SJCRH30 (cell line): Measurements from ENCODE around the gene COL8A2. TPM values are rescaled to one million over a fixed set of nuclear protein-coding genes. Genes with fewer than 3 reads are reported as not detected.

ENCODE experiments used
- DNase-seq, 2 experiments: peaks; one replicate each; pipeline ENCODE4 v3.0.0-alpha.2; 2015 to 2020
- H3K27ac ChIP-seq: fragments of 250-450 bp; sonication (Bioruptor Pico); 2 replicates; pipeline ENCODE4 v1.5.1; 2020; ENCODE audit warnings: mild to moderate bottlenecking, moderate library complexity
- H3K27me3 ChIP-seq: fragments of 250-450 bp; sonication (Bioruptor Pico); 2 replicates; pipeline ENCODE4 v1.5.1; 2020; ENCODE audit warnings: mild to moderate bottlenecking, moderate library complexity
- H3K36me3 ChIP-seq: fragments of 250-450 bp; sonication (Bioruptor Pico); 2 replicates; pipeline ENCODE4 v1.5.1; 2020; ENCODE audit warnings: mild to moderate bottlenecking, moderate library complexity
- H3K4me1 ChIP-seq: fragments of 250-450 bp; sonication (Bioruptor Pico); 2 replicates; pipeline ENCODE4 v1.5.1; 2020; ENCODE audit warnings: mild to moderate bottlenecking, moderate library complexity
- H3K4me3 ChIP-seq: fragments of 250-450 bp; sonication (Bioruptor Pico); 2 replicates; pipeline ENCODE4 v1.5.1; 2020; ENCODE audit warnings: mild to moderate bottlenecking, moderate library complexity
- H3K9me3 ChIP-seq: fragments of 250-450 bp; sonication (Bioruptor Pico); replicated peaks from 2 replicates; pipeline ENCODE4 v1.5.1; 2020; ENCODE audit warnings: mild to moderate bottlenecking, moderate library complexity
- total RNA-seq: library from RNA; depleted of rRNA; stranded (reverse); fragments of >200 nt; shearing (Covaris generic); gene quantifications from 2 replicates; pipeline ENCODE4 v1.2.3, GENCODE V29; 2014

Gene COL8A2
- total RNA-seq, 1 experiment from 2014 or later, result 0.45 TPM

DNA sequence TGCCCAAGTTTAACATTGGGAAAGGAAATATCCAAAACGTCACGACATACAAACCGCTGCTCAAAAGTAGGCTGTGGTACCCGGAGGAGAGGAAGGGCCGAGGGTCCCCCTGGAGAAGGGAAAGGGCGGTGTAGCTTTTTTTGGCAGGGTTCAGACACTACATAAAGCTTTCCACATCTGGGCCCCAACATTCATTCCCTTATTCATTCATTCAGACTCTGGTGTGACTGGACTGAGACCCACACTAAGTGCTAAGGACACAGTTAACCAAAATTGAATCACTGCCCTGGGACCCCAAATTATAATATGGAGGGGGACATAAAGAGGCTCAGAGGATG is 10.3 kb upstream of the COL8A2 start:
- Histone ChIP-seq H3K27me3 (no peaks in the 10 kb centered on the region), H3K9me3 (no peaks in the 10 kb centered on the region), H3K4me3 (no peak overlapping the region), H3K4me1 (peaks cover 8% of the 10 kb centered on the region), H3K27ac (no peak overlapping the region), H3K36me3 (peaks cover 15% of the 10 kb centered on the region)
- no peak for DNase-seq

DNA sequence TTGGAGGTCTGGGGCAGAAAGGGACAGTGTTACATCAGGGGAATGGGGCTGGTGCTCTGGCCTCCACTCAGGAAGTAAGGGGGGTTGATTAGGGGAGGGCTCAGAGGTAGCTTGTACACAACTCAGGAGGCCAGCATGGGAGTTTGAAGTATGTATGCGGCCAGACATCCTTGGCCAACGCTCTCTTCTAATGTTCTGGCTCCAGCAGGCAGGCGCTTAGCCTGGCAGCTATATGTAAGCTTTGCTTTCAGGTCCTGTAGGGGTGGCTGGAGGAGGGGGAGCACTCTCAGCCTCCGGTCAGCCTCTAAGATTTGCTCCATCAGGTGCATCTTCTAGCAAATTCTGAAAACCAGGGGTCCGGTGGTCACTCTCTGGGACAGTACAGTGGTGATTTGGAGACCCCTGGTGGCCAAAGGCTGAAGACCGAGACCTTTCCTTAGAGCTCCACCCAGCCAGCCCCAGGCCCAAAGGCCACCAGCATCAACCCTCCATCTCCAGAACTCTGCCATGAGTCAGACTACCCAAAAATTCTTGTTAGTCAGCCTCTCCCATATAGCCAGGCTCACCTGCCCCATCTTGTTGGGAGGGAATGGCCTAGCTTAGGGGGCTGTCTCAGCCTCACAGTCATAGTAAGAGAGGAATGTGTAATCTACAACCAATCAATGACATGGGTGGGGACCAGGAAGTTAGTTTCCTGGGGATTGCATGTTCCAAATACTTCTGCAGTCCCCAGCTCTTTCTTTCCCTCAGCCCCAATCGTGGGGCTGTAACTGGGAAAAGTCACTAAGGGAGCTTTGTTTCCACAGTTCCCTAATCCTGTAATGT is 9.7 kb upstream of the COL8A2 start:
- H3K36me3 ChIP-seq, result peaks cover 10% of the 10 kb centered on the region
- peaks cover 8% of the 10 kb centered on the region for H3K4me1 ChIP-seq
- no peaks in the 10 kb centered on the region for H3K9me3 ChIP-seq
- H3K27ac ChIP-seq, result no peak overlapping the region
- no peak overlapping the region for H3K4me3 ChIP-seq
- no peaks in the 10 kb centered on the region for H3K27me3 ChIP-seq
- DNase-seq, result peak; percentile 77 to 91

DNA sequence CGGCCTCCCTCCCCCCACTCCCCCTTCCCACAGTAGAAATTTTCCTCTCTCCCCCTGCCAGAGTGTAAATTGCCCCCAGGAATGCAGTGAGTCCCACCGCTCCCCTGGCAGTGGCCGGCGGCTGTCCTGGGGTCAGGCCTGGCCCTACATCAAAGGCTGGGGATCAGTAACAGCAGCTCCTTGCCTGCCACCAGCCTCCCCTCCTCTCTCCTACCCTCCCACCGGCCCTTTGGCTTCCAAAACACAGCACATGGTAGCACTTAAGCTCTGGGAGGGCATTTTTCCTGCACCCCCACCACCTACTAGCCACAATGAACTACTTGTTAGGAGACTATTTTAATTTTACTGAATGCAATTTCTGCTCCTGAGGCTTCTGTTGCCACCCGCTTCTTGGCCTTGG is 9.0 kb upstream of the COL8A2 start:
- H3K27ac ChIP-seq, result no peak overlapping the region
- H3K27me3 ChIP-seq, result no peaks in the 10 kb centered on the region
- H3K9me3 ChIP-seq, result no peaks in the 10 kb centered on the region
- peaks cover 8% of the 10 kb centered on the region for H3K4me1 ChIP-seq
- H3K36me3 ChIP-seq, result peaks cover 7% of the 10 kb centered on the region
- DNase-seq, result no peak
- H3K4me3 ChIP-seq, result no peak overlapping the region

DNA sequence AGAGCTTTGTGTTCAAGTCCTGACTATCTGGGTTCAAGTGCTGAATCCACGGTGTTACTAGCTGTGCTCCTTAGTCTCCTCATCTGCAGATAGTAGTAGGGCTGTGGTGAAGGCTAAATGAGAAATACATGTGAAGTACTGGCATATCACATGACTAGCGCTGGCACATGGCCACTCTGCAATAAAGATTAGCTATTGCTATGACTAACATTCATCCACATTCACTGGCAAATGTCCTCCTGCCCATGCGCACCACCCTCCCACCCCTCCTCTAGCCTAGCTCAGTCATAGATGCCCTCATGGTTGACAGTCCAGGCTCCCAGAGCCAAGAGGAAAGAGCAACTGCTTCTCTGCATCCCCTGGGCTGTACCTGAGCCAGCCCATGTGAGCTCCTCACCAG is 8.5 kb upstream of the COL8A2 start:
- H3K4me1 ChIP-seq, result peaks cover 10% of the 10 kb centered on the region
- no peaks in the 10 kb centered on the region for H3K9me3 ChIP-seq
- no peak overlapping the region for H3K4me3 ChIP-seq
- H3K27ac ChIP-seq, result no peak overlapping the region
- DNase-seq, result peak; percentile 54 to 58
- no peaks in the 10 kb centered on the region for H3K27me3 ChIP-seq
- H3K36me3 ChIP-seq, result peaks cover 6% of the 10 kb centered on the region

DNA sequence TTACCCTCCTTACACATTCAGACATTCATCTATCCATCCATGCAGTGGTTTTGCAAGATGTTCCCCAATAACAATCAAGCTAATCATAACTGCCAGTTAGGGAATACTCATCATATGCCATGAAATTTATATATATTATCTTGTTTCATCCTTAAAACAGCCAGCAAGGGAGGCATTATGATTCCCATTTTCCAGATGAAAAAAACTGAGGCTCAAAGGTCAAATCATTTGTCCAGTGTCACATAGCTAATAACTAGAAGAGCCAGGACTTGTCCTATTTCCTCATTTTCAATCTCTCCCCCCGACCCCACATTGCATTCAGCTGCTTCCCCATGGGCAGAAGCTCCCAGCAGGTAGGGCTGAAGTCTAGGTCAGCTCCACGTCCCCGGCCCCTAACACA is 7.0 kb upstream of the COL8A2 start:
- H3K36me3 ChIP-seq, result no peaks in the 10 kb centered on the region
- no peak overlapping the region for H3K4me3 ChIP-seq
- no peaks in the 10 kb centered on the region for H3K9me3 ChIP-seq
- H3K4me1 ChIP-seq, result peaks cover 24% of the 10 kb centered on the region
- DNase-seq, result no peak
- H3K27ac ChIP-seq, result no peak overlapping the region
- H3K27me3 ChIP-seq, result no peaks in the 10 kb centered on the region

DNA sequence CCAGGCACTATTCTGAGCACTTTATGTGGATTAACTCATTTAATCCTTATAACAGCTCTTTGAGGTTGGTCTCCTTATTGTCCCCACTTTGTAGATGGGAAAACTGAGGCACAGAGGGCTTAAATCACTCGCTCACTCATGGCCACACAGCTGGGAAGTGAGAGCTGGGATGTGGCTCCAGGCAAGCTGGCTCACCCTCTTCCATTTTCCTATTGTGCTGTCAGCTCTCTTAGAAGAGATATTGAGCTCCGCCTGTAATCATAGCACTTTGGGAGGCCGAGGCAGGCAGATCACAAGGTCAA is 3.8 kb upstream of the COL8A2 start:
- H3K36me3 ChIP-seq, result no peaks in the 10 kb centered on the region
- DNase-seq, result no peak
- H3K4me1 ChIP-seq, result peaks cover 20% of the 10 kb centered on the region
- H3K27ac ChIP-seq, result peak overlapping the region; percentile 26; the same call in 1 of the 2 replicates
- H3K9me3 ChIP-seq, result no peaks in the 10 kb centered on the region
- no peak overlapping the region for H3K4me3 ChIP-seq
- peaks cover 3% of the 10 kb centered on the region; the same call in 1 of the 2 replicates for H3K27me3 ChIP-seq

DNA sequence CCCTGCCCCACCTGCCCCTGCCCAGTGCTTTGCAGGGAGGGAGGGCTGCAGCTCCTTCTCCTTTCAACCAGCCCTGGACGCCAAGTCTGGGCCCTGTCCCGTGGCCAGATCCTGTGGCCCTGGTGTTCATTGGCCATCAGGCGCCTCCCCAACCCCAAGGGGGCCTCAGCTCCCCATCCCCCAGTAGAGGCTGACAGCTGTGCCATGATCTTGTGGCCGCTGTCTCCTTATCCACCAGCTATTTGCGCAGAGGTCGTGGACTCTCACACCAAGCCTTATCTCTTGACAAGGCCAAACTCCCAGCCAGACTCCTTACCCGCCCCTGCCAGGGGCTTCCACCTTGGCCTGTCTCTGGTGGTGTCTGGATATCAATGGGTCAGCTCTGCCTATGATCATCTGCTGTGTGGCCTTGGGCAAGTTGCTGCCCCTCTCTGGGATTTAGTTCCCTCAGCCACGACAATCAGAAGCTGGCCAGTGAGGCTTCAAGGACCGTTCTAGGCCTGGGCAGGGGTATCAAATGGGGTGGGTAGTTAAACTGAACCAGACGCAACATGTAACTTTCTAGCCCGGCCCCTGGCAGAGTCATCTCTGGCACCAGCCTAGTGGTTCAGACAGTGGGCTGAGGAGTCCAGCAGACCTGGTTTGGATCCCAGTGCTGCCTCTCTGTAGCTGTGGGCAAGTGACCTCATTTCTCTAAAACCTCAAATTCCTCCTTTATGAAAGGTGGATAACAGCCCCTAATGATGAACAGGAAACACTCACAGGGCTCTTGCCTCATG is 3.3 kb upstream of the COL8A2 start:
- peak overlapping the region; percentile 26 for H3K27ac ChIP-seq
- H3K4me3 ChIP-seq, result no peak overlapping the region
- DNase-seq, result peak; percentile 50 to 58
- no peaks in the 10 kb centered on the region for H3K36me3 ChIP-seq
- H3K9me3 ChIP-seq, result no peaks in the 10 kb centered on the region
- H3K27me3 ChIP-seq, result peaks cover 3% of the 10 kb centered on the region; the same call in 1 of the 2 replicates
- peaks cover 26% of the 10 kb centered on the region for H3K4me1 ChIP-seq

DNA sequence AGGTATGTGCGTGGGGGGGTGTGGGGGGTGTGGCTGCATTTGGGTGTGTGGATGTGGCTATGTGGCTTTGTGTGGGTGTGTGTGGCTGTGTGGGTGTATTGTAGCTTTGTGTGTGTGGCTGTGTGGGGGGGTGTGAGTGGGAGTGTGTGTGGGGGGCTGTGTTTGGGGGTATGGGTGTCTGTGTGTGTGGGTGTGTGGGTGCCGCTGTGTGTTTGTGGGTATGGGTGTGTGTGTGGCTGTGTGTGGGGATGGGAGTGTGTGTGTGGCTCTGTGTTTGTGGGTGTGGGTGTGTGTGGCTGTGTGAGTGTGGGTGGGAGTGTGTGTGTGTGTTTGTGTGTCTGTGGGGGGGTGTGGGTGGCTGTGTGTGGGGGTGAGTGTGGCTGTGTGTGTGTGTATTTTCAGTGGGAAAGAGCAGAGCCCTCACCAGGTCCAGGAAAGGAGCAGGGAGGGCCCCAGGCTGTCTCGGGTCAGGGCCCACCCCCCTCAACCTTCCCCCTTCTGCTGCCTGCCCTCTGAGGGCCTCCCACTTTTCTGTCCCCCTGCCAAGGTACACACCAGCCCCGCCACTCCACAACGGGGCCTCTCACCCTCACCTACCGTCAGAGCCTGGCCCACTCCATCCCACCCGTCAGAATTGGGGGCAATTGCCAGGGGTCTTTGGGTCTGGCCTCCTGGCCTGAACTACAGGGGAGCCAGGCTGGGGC is 1.9 kb upstream of the COL8A2 start:
- Histone ChIP-seq H3K36me3 (no peaks in the 10 kb centered on the region), H3K27ac (no peak overlapping the region), H3K27me3 (peaks cover 3% of the 10 kb centered on the region; the same call in 1 of the 2 replicates), H3K4me3 (no peak overlapping the region), H3K9me3 (no peaks in the 10 kb centered on the region), H3K4me1 (peaks cover 37% of the 10 kb centered on the region)
- DNase-seq, result no peak

DNA sequence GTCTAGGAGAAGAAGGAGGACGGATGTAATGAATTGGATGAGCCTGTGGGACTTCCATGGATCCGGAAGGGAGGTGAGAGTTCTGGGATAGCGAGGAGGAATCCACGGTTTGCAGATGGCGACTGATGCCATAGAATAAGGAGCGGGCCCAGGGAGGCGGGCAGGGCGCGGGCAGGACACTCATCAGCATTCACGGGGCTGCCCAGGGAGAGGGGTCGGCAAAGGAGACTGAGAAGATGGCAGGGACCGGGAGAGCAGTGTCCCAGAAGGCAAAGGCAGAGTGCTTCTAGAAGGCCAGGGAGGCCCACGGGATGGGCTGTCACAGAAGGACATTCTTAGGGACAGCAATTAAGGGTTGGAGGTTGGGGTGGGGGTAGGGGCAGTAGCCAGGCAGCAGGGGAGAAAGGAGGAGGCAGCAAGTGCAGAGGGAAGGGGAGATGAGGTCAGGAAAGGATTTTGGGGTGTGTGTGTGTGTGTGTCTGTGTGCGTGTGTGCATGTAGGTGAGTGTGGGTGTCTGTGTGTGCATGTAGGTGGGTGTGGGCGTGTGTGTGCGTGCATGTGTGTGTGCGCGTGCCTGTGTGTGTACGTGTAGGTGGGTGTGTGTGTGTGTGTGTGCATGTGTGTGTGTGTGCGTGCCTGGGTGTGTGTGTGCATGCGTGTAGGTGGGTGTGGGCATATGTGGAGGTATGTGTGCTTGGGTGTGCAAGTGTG is 1.1 kb upstream of the COL8A2 start:
- DNase-seq, result no peak
- H3K4me3 ChIP-seq, result no peak overlapping the region
- peaks cover 37% of the 10 kb centered on the region for H3K4me1 ChIP-seq
- H3K9me3 ChIP-seq, result no peaks in the 10 kb centered on the region
- H3K27ac ChIP-seq, result no peak overlapping the region
- peaks cover 3% of the 10 kb centered on the region; the same call in 1 of the 2 replicates for H3K27me3 ChIP-seq
- no peaks in the 10 kb centered on the region for H3K36me3 ChIP-seq

DNA sequence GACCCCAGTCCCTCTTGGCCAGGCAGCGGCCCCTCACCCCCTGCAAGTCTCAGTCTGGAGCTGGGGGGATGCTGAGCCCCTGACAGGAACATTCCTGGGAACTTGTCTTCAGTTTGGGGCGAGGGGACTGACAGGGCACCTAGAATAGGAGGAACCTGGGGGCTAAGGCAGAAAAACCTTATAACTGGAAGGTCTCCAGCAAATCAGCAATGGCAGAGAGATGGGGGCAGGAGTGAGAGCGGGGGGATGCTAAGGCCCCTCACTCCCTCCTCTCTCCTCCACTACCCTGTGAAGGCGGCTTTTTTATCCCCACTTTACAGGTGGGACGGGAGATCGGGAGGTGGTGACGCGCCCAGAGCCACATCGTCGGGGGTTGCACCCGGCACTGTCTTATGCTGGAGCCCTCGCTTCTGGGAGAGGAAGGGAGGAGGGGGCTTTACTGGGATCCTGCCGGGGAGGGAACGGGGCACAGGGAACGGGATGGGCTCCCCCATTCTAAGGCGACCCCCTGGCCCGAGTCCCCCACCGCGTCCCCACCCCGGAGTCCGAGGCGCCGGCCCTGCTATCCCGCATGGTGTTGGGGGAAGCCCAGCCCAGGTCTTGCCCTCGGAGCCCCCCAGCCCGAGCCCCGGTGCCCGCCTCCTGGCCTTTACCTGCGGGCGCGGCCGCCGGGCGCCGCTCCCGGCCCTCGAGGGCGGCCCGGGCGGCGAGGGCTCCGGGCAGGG is 456 bp downstream of the COL8A2 start:
- no peak for DNase-seq
- H3K4me1 ChIP-seq, result peaks cover 44% of the 10 kb centered on the region
- H3K4me3 ChIP-seq, result no peak overlapping the region
- H3K9me3 ChIP-seq, result no peaks in the 10 kb centered on the region
- H3K27me3 ChIP-seq, result peaks cover 3% of the 10 kb centered on the region; the same call in 1 of the 2 replicates
- H3K27ac ChIP-seq, result no peak overlapping the region
- H3K36me3 ChIP-seq, result no peaks in the 10 kb centered on the region

DNA sequence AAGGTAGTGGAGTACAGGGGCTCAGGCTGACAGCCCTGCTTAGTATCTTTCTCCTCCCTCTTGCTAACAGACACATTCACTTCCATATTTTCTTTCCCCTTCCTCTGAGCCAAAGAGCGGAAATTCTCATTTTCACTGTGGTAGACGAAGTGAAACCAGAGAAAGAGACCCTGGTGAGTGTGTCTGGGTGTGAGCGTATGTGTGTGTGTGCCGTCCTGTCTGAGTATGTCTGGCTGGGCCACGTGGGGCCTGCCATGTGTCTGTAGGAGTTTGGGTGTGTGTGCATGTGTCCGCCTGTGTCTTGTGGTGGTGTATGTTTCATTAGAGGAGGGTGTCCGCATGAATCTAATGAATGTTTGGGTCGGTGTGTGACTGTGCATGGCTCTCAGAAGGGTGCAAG is 1.7 kb downstream of the COL8A2 start:
- Histone ChIP-seq H3K4me3 (no peak overlapping the region), H3K36me3 (no peaks in the 10 kb centered on the region), H3K27me3 (peaks cover 3% of the 10 kb centered on the region; the same call in 1 of the 2 replicates), H3K27ac (no peak overlapping the region), H3K4me1 (peaks cover 53% of the 10 kb centered on the region), H3K9me3 (no peaks in the 10 kb centered on the region)
- DNase-seq, result no peak

DNA sequence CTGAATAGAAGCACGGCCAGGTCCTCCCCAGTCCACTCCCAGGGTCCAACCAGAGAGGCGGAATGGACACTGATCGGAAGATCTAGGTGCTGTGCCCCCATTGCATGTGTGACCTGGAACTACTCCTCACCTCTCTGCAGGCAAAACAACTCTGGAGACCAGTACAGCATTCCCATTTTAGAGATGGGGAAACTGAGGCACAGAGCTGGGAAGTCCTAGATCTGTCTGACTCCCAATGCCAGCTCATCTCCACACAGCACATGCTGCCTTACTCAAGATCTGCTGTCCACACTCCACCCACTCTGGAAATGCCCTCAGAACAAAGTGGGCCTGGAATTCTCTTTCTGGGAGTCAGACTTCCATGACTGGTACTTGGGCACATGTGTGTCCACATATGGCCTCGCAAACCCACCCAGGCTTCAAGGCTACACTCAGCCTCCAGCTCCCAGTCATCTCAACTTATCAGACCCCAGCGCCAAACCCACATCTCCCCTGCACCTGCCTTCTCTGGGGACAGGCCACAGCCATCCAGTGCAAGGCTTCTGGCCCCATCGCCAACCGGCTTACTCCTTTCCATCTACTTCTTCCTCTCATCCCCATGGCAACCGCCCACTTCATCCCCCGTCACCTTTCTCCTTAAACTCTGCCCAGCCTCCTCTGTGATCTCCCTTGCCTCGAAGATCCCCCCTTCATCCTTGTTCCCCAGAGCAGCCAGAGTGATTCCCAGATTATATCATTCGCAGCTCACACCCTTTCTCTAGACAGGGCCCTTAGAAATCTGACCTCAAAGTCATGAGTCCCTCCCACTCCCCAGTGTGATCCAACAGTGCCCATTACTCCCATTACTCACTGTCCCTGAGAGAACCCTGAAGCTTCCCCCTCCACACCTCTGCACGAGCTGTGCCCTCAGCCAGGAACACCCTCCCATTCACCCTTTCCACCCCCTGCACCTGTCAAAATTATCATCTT is 2.7 kb downstream of the COL8A2 start:
- Histone ChIP-seq H3K27me3 (peaks cover 3% of the 10 kb centered on the region; the same call in 1 of the 2 replicates), H3K27ac (no peak overlapping the region)
- no peak for DNase-seq

DNA sequence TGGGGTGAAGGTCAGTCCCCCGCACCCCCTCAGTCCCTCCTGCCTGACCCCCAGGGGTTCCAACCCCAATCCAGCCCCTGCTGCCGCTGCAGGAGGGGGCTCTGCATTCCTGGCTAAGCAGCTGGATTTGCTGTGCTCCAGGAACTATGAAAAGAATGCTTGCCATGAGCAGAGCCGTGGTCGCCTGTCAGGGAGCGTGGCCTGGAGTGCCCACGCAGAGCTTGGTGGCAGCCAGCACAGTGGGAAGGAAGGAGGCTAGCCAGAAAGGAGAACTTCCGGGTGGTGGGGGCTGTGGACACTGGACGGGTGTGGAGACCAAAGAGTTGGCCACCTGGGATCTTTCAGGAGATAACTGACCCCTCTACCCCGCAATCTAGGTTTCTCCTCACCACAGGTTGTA is 5.6 kb downstream of the COL8A2 start:
- DNase-seq, result peak in 1 of 2 experiments; percentile 45
- no peak overlapping the region for H3K4me3 ChIP-seq
- no peaks in the 10 kb centered on the region for H3K9me3 ChIP-seq
- H3K36me3 ChIP-seq, result no peaks in the 10 kb centered on the region
- H3K4me1 ChIP-seq, result peaks cover 71% of the 10 kb centered on the region
- peaks cover 3% of the 10 kb centered on the region; the same call in 1 of the 2 replicates for H3K27me3 ChIP-seq
- H3K27ac ChIP-seq, result no peak overlapping the region

More for the DNA sequence above, 2.7 kb downstream of the COL8A2 start:
- Histone ChIP-seq H3K9me3 (no peaks in the 10 kb centered on the region), H3K4me3 (no peak overlapping the region), H3K36me3 (no peaks in the 10 kb centered on the region), H3K4me1 (peaks cover 50% of the 10 kb centered on the region)
